K562 (cell line): ENCODE measurements around the gene SLC16A4. TPM values are rescaled to one million over a fixed set of nuclear protein-coding genes. Genes with fewer than 3 reads are reported as not detected.
A peak's percentile ranks its signal among the peaks of the same experiment; 100 is the strongest.

Experiments
- BHLHE40 ChIP-seq: IDR thresholded peaks from 2 replicates; pipeline ENCODE4 v1.6.1; 2011; ENCODE audit warnings: low read length, improper control_type of control experiment
- CEBPG ChIP-seq, 3 experiments: fragments of 200-800 bp in 1 of 3; sonication (Bioruptor generic) in 1 of 3; sonication (generic) in 1 of 3; formaldehyde crosslinking in 1 of 3; IDR thresholded peaks in 2 of 3; conservative IDR thresholded peaks in 1 of 3; 2 replicates each; pipeline versions ENCODE4 v1.6.1 to v1.8.0; 2016 to 2022; ENCODE audit warnings: missing compliant biosample characterization in 2 of 3, missing genetic modification characterization in 2 of 3, mild to moderate bottlenecking in 1 of 3, missing genetic modification reagents in 1 of 3
- FOSL1 ChIP-seq: fragments of 200-800 bp; sonication (Bioruptor generic); conservative IDR thresholded peaks from 2 replicates; pipeline ENCODE4 v1.6.1; 2016; ENCODE audit warnings: missing genetic modification characterization, missing compliant biosample characterization
- FOXA1 ChIP-seq: fragments of 450-650 bp; IDR thresholded peaks from 2 replicates; pipeline ENCODE4 v1.6.1; 2016; ENCODE audit warnings: mild to moderate bottlenecking, borderline replicate concordance
- JUND ChIP-seq, 2 experiments: IDR thresholded peaks; 2 replicates in 1 of 2; 3 replicates in 1 of 2; pipeline ENCODE4 v1.6.1; 2011; ENCODE audit warnings: borderline replicate concordance in 2 of 2, low read depth in 2 of 2, low read length in 2 of 2, improper control_type of control experiment in 1 of 2, missing biosample characterization in 1 of 2, missing genetic modification characterization in 1 of 2, missing genetic modification reagents in 1 of 2
- KAT8 ChIP-seq: fragments of 450-650 bp; IDR thresholded peaks from 2 replicates; pipeline ENCODE4 v1.6.1; 2016; ENCODE audit warnings: low read depth, mild to moderate bottlenecking
- KDM1A ChIP-seq, 2 experiments: fragments of 450-650 bp; IDR thresholded peaks; 2 replicates each; pipeline ENCODE4 v1.6.1; 2016; ENCODE audit warnings: mild to moderate bottlenecking in 2 of 2
- KDM2B ChIP-seq: fragments of 250-450 bp; sonication (Bioruptor Pico); IDR thresholded peaks from 2 replicates; pipeline ENCODE4 v1.8.0; 2021; ENCODE audit warnings: mild to moderate bottlenecking, moderate library complexity
- MEIS2 ChIP-seq: fragments of 450-650 bp; IDR thresholded peaks from 2 replicates; pipeline ENCODE4 v1.6.1; 2014; ENCODE audit warnings: mild to moderate bottlenecking; ENCODE audit not compliant: partially characterized antibody
- MIER1 ChIP-seq: fragments of 450-650 bp; IDR thresholded peaks from 2 replicates; pipeline ENCODE4 v1.6.1; 2016; ENCODE audit warnings: antibody characterized with exemption, mild to moderate bottlenecking, low read depth
- PPARD ChIP-seq: fragments of 250-450 bp; sonication (Bioruptor Pico); IDR thresholded peaks from 2 replicates; pipeline ENCODE4 v1.8.0; 2022; ENCODE audit warnings: inconsistent platforms, mild to moderate bottlenecking, moderate library complexity
- RAD21 ChIP-seq, 2 experiments: fragments of 250-450 bp in 1 of 2; fragments of 450-650 bp in 1 of 2; sonication (Bioruptor Pico) in 1 of 2; formaldehyde crosslinking in 1 of 2; IDR thresholded peaks in 1 of 2; conservative IDR thresholded peaks in 1 of 2; 2 replicates each; pipeline versions ENCODE4 v1.4.0 to v1.8.0; 2020 to 2022; ENCODE audit warnings: mild to moderate bottlenecking in 2 of 2, moderate library complexity in 1 of 2
- RBM14 ChIP-seq: fragments of 200-400 bp; formaldehyde crosslinking; IDR thresholded peaks from 2 replicates; pipeline ENCODE4 v1.6.1; 2018; ENCODE audit warnings: low read depth, mild to moderate bottlenecking, low read length, moderate library complexity, borderline replicate concordance; ENCODE audit not compliant: insufficient read depth
- RCOR1 ChIP-seq, 2 experiments: IDR thresholded peaks; 2 replicates each; pipeline ENCODE4 v1.6.1; 2012; ENCODE audit warnings: low read depth in 2 of 2, low read length in 2 of 2, borderline replicate concordance in 1 of 2, improper control_type of control experiment in 1 of 2
- SLC30A9 ChIP-seq: fragments of 250-450 bp; sonication (Bioruptor Pico); IDR thresholded peaks from 2 replicates; pipeline ENCODE4 v1.8.0; 2022; ENCODE audit warnings: mild to moderate bottlenecking, moderate library complexity
- SOX6 ChIP-seq: fragments of 450-650 bp; IDR thresholded peaks from 2 replicates; pipeline ENCODE4 v1.6.1; 2014; ENCODE audit warnings: mild to moderate bottlenecking
- TEAD1 ChIP-seq, 2 experiments: fragments of 450-650 bp in 1 of 2; sonication (generic) in 1 of 2; formaldehyde crosslinking; IDR thresholded peaks; 2 replicates each; pipeline versions ENCODE4 v1.4.0 to v1.8.0; 2020 to 2022; ENCODE audit warnings: mild to moderate bottlenecking in 2 of 2, missing genetic modification reagents in 1 of 2
- ZNF175 ChIP-seq: fragments of 200-800 bp; sonication (Bioruptor generic); IDR thresholded peaks from 2 replicates; pipeline ENCODE4 v1.6.1; 2016; ENCODE audit warnings: low read depth, mild to moderate bottlenecking, missing genetic modification characterization, missing compliant biosample characterization
- ZNF224 ChIP-seq: sonication (generic); formaldehyde crosslinking; IDR thresholded peaks from 2 replicates; pipeline ENCODE4 v1.8.0; 2022; ENCODE audit warnings: mild to moderate bottlenecking, missing genetic modification reagents
- ZNF699 ChIP-seq: fragments of 250-450 bp; sonication (Bioruptor Pico); IDR thresholded peaks from 2 replicates; pipeline ENCODE4 v1.8.0; 2021; ENCODE audit warnings: mild to moderate bottlenecking, moderate library complexity; ENCODE audit not compliant: insufficient replicate concordance
- polyA plus RNA-seq, 8 experiments: library from polyadenylated mRNA; depleted of rRNA in 4 of 8; stranded (reverse) in 5 of 8; unstranded in 3 of 8; fragments of >200 nt; fragmentation: Nextera tagmentation in 2 of 8; fragmentation: Illumina TruSeq in 1 of 8; extraction: Ambion mirVana in 2 of 8; extraction: Trizol in 1 of 8; gene quantifications; 2 replicates each; pipeline versions ENCODE4 v1.2.1 to v1.2.3, GENCODE V29; 2011 to 2014; ENCODE audit warnings: inconsistent platforms in 1 of 8, missing spikeins in 1 of 8
- total RNA-seq, 7 experiments: library from RNA; depleted of rRNA in 6 of 7; stranded (reverse); fragments of >200 nt in 6 of 7; fragmentation: Illumina TruSeq in 2 of 7; extraction: Trizol in 2 of 7; gene quantifications; 2 replicates each; pipeline versions ENCODE4 v1.2.1 to v1.2.3, GENCODE V29; 2011 to 2021; ENCODE audit warnings: low replicate concordance in 1 of 7
- TF ChIP-seq, protein P1 (sequence below), 2 experiments: fragments of 450-650 bp in 1 of 2; sonication (generic) in 1 of 2; formaldehyde crosslinking in 1 of 2; IDR thresholded peaks in 1 of 2; conservative IDR thresholded peaks in 1 of 2; 2 replicates each; pipeline versions ENCODE4 v1.6.1 to v1.8.1; 2016 to 2023; ENCODE audit warnings: mild to moderate bottlenecking in 2 of 2, moderate library complexity in 2 of 2, inconsistent platforms in 1 of 2, missing genetic modification reagents in 1 of 2
- TF ChIP-seq, protein P2 (sequence below): fragments of 250-450 bp; sonication (Bioruptor Pico); IDR thresholded peaks from 2 replicates; pipeline ENCODE4 v1.4.0; 2020
- TF ChIP-seq, protein P3 (sequence below): IDR thresholded peaks from 2 replicates; pipeline ENCODE4 v1.6.1; 2011; ENCODE audit warnings: borderline replicate concordance, low read depth, mild to moderate bottlenecking, moderate library complexity, low read length; ENCODE audit not compliant: insufficient read depth, poor library complexity, severe bottlenecking

The SLC16A4 gene
- total and polyA plus RNA-seq, 9 of the 15 experiments (the other 6 are each of a cell fraction or from before 2014, with no cell fraction given) = 0.04 to 0.31 (median 0.18) TPM; not detected in 1

DNA sequence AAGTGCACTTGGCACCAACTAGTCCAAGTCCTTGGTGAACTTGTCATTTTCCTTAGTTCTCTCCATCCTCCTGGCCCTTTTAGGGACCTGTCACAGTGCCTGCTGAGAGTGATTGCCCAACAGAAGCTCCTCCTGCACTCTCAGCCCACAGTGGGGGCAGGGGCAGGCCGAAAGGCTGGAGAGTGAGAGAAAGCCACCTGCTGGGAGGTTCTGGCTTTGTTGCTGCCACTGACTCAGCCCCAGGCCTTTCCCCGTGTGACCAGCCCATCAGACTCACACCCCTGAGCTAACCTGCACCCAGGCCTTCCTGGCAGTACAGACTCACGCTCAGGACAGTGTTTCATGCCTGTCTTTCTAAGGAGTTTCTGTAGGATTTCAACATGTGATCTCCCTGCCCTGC lies 43.0 kb upstream of the SLC16A4 start (continued):
- TF ChIP-seq CEBPG (CRISPR knock-in tag; IDR thresholded peaks at IDR 0.05) (peak; percentile 88), CEBPG (tag; conservative IDR thresholded peaks at IDR 0.05 in 1 of 2, IDR thresholded peaks at IDR 0.05 in 1 of 2) (peak; percentile 90 to 98), BHLHE40 (peak; percentile 44; the same call in 1 of the 2 replicates), RBM14 (no peak), FOSL1 (peak; percentile 56), ZNF699 (CRISPR knock-in tag) (no peak), TEAD1 (CRISPR knock-in tag; IDR thresholded peaks at IDR 0.05) (no peak), SOX6 (peak; percentile 10; the same call in 1 of the 2 replicates), RAD21 (CRISPR knock-in tag; conservative IDR thresholded peaks at IDR 0.05 in 1 of 2, IDR thresholded peaks at IDR 0.05 in 1 of 2) (peak; percentile 45 to 62; a peak in 3 of 4 replicates), FOXA1 (no peak), MIER1 (no peak), KDM2B (CRISPR knock-in tag) (no peak), KDM1A (IDR thresholded peaks at IDR 0.05) (peak in 1 of 2 experiments; percentile 23; a peak in 1 of 4 replicates), JUND (IDR thresholded peaks at IDR 0.05; ENCODE audit: borderline replicate concordance, low read depth, low read length) (peak; percentile 63), JUND (tag; IDR thresholded peaks at IDR 0.05; ENCODE audit: borderline replicate concordance, low read depth, low read length) (no peak; the same call in 2 of the 3 replicates), RCOR1 (IDR thresholded peaks at IDR 0.05; ENCODE audit: borderline replicate concordance in 1 of 2, low read depth in 2 of 2, low read length in 2 of 2) (peak in 1 of 2 experiments; percentile 53; a peak in 1 of 4 replicates), MEIS2 (peak; percentile 87), PPARD (CRISPR knock-in tag) (no peak), ZNF224 (CRISPR knock-in tag) (no peak), KAT8 (no peak), ZNF175 (0 out of 2 replicates have a peak, but pooled peaks have one; percentile 17), SLC30A9 (no peak)
- TF ChIP-seq, protein P1, sequence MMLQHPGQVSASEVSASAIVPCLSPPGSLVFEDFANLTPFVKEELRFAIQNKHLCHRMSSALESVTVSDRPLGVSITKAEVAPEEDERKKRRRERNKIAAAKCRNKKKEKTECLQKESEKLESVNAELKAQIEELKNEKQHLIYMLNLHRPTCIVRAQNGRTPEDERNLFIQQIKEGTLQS (IDR thresholded peaks at IDR 0.05) = peak; percentile 42
- TF ChIP-seq, protein P1 (CRISPR knock-in tag; conservative IDR thresholded peaks at IDR 0.05) = no peak
- TF ChIP-seq, protein P2, sequence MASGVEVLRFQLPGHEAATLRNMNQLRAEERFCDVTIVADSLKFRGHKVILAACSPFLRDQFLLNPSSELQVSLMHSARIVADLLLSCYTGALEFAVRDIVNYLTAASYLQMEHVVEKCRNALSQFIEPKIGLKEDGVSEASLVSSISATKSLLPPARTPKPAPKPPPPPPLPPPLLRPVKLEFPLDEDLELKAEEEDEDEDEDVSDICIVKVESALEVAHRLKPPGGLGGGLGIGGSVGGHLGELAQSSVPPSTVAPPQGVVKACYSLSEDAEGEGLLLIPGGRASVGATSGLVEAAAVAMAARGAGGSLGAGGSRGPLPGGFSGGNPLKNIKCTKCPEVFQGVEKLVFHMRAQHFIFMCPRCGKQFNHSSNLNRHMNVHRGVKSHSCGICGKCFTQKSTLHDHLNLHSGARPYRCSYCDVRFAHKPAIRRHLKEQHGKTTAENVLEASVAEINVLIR = no peak
- TF ChIP-seq, protein P3, sequence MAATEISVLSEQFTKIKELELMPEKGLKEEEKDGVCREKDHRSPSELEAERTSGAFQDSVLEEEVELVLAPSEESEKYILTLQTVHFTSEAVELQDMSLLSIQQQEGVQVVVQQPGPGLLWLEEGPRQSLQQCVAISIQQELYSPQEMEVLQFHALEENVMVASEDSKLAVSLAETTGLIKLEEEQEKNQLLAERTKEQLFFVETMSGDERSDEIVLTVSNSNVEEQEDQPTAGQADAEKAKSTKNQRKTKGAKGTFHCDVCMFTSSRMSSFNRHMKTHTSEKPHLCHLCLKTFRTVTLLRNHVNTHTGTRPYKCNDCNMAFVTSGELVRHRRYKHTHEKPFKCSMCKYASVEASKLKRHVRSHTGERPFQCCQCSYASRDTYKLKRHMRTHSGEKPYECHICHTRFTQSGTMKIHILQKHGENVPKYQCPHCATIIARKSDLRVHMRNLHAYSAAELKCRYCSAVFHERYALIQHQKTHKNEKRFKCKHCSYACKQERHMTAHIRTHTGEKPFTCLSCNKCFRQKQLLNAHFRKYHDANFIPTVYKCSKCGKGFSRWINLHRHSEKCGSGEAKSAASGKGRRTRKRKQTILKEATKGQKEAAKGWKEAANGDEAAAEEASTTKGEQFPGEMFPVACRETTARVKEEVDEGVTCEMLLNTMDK = peak; percentile 38
